ENCODE measurements around the gene ROR2. TPM values are rescaled to one million over a fixed set of nuclear protein-coding genes. Genes with fewer than 3 reads are reported as not detected.

Gene ROR2
- total RNA-seq, 4 donors from 2014 or later: 35.6 to 67.6 (median 50.6) TPM

GRCh38 chr9:91663858-91664257 lies 286.2 kb downstream of the ROR2 start:
- intact Hi-C loops (cut with DNase I; ENCODE audit: low total_unique reads): no loop called here
- no peak overlapping the region for H3K4me3 ChIP-seq
- no peaks in the 10 kb centered on the region for H3K27me3 ChIP-seq
- no peaks in the 10 kb centered on the region for H3K36me3 ChIP-seq
- no peak for DNase-seq
- H3K9me3 ChIP-seq: no peaks in the 10 kb centered on the region
- TF ChIP-seq POLR2A (IDR thresholded peaks at IDR 0.05) (no peak), CTCF (IDR thresholded peaks at IDR 0.05) (no peak)
- no peaks in the 10 kb centered on the region for H3K4me1 ChIP-seq
- no peak overlapping the region for H3K27ac ChIP-seq

GRCh38 chr9:91661451-91661850 lies 288.6 kb downstream of the ROR2 start:
- TF ChIP-seq POLR2A (IDR thresholded peaks at IDR 0.05): no peak
- no peak for TF ChIP-seq CTCF (IDR thresholded peaks at IDR 0.05)
- Histone ChIP-seq H3K4me1 (no peaks in the 10 kb centered on the region), H3K27ac (no peak overlapping the region), H3K36me3 (no peaks in the 10 kb centered on the region), H3K9me3 (no peaks in the 10 kb centered on the region), H3K27me3 (no peaks in the 10 kb centered on the region), H3K4me3 (no peak overlapping the region)
- DNase-seq: no peak
- intact Hi-C loops (cut with DNase I; ENCODE audit: low total_unique reads): no loop called here

DNA sequence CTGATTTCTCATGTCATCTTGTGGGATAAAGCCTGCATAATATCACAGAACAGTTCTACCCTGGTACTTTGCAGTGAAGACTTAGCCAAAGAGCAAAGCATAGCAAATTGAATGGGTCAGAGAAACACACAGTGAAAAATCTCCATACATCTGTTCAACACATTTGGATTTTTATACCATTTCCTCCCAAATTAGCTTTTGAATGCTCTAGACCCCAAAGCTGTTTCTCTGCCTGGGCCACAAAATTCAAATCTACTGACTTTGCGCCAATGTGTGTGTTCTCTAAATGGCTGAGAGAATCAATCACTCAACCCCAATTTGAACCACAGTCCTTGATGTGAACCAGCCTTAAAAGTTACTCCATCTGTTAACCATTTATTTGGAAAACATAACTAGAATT lies 289.5 kb downstream of the ROR2 start:
- no peak for DNase-seq
- no peaks in the 10 kb centered on the region for H3K36me3 ChIP-seq
- no peak overlapping the region for H3K27ac ChIP-seq
- TF ChIP-seq POLR2A (IDR thresholded peaks at IDR 0.05): no peak
- TF ChIP-seq CTCF (IDR thresholded peaks at IDR 0.05): no peak
- H3K27me3 ChIP-seq: no peaks in the 10 kb centered on the region
- intact Hi-C loops (cut with DNase I; ENCODE audit: low total_unique reads): no loop called here
- H3K4me1 ChIP-seq: no peaks in the 10 kb centered on the region
- H3K4me3 ChIP-seq: no peak overlapping the region
- no peaks in the 10 kb centered on the region for H3K9me3 ChIP-seq

DNA sequence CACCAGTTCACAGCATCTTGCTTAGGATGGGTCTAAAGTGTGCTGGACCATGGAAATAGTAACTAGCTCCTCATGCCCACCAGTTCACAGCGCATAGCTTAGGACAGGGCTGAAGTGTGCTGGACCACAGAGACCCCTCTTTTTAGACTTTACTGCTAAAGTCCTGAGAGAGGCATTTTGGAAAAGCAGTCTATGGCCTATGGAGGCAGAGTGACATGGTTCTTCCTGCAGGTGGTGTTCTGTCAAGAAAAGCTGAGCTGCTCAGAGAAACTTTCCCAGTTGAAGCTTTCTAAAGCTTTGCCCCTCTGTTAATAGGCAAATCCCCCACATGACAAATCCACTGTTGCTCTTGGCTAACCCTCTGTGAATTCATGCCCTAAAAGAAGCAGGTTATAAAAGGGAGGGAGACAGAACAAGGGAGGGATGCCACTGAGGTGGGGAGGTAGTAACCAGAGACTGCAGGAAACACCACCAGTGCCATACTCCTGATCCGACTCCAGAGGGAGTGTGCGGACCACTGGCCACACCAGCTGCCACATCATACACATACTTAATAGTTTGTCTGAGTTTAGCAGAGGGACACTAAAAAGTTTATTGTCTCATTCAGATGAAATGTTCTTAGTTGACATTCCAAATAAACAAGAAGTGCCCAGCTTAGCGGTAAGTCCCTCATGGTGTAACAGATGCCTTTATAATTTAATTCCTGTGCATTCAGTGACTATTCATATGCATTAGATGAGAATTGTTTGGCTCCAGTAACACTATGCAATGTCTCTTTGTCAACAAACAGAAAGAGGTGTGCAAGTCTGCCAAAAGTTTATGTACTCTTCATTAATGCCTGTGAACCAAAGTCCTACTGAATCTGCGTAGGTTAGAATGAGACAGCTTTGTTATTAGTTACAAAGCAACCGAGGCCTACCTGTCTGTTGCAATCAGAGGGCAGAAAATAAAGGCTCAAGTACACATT lies 290.2 kb downstream of the ROR2 start:
- peak in 1 of 2 donors; percentile 31 for DNase-seq

More for the DNA sequence above, 290.2 kb downstream of the ROR2 start:
- H3K4me1 ChIP-seq: no peaks in the 10 kb centered on the region
- no peaks in the 10 kb centered on the region for H3K9me3 ChIP-seq
- H3K27me3 ChIP-seq: no peaks in the 10 kb centered on the region
- H3K36me3 ChIP-seq: no peaks in the 10 kb centered on the region
- intact Hi-C loops (cut with DNase I; ENCODE audit: low total_unique reads): no loop called here
- no peak overlapping the region for H3K27ac ChIP-seq
- no peak overlapping the region for H3K4me3 ChIP-seq
- no peak for TF ChIP-seq POLR2A (IDR thresholded peaks at IDR 0.05)
- TF ChIP-seq CTCF (IDR thresholded peaks at IDR 0.05): peak; percentile 41 to 62 (median 52)

Data from uterus (tissue), 4 donors.